SKM-1 treated with dmso at 0.1 percent for 144 hours (cell line): Measurements from ENCODE around the gene KIF25.

Experiments used
- DNase-seq: peaks from one replicate; lab custom pipeline; 2025; ENCODE audit not compliant: unreplicated experiment; lab: John Stamatoyannopoulos, UW

Gene KIF25

DNA sequence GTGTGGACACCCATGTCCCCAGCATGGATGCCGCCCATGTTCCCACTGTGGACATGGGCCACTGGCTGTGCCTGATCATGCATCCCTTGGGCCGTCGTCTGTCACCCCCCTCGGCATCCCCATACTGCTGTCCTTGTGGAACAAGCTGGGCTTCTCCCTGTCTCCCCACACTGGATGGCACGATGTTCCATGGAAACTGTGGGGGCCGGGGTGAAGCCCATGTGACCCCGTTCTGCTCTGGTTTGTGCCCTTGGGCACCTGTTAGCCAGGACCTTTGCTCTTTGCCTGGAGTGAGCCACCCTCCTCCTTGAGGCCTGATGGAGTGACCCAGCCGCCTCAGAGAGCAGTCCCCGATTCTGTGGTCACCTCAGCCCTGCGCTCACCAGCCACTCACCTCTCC, 89.1 kb downstream of the KIF25 start:
- no peak for DNase-seq

DNA sequence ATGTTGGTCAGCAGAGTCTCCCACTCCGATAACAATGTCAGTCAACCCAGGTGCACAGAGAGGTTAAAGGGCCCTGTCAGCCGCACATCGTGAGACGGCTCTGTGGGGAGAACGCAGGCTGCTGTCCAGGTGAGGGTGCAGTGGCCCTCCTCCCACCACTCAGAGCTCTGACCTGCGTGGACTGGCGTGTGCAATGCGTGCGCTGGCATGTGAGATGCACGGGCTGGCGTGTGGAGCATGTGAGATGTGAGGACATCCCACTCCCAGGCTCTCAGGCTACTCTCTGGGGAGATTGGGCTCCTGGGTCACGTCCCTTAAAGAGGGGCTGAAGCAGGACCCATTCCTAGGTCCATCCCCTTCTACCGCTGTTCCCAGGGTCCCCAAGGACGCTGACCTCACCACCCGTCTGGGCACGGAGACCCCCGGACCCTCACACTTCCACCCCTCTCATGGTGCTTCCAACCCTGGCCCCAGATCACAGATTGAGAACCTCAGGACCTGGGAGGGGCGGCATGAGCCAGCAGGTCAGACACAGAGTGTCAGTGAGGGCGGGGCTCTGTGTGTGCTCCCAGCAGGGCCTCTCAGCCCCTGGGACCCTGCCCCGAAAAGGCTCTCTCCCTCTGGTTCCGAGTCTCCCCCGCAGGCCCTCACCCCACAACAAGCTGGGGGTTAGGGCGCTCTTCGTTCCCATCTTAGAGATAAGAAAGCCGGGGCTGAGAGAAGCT, 90.1 kb downstream of the KIF25 start:
- DNase-seq = no peak

DNA sequence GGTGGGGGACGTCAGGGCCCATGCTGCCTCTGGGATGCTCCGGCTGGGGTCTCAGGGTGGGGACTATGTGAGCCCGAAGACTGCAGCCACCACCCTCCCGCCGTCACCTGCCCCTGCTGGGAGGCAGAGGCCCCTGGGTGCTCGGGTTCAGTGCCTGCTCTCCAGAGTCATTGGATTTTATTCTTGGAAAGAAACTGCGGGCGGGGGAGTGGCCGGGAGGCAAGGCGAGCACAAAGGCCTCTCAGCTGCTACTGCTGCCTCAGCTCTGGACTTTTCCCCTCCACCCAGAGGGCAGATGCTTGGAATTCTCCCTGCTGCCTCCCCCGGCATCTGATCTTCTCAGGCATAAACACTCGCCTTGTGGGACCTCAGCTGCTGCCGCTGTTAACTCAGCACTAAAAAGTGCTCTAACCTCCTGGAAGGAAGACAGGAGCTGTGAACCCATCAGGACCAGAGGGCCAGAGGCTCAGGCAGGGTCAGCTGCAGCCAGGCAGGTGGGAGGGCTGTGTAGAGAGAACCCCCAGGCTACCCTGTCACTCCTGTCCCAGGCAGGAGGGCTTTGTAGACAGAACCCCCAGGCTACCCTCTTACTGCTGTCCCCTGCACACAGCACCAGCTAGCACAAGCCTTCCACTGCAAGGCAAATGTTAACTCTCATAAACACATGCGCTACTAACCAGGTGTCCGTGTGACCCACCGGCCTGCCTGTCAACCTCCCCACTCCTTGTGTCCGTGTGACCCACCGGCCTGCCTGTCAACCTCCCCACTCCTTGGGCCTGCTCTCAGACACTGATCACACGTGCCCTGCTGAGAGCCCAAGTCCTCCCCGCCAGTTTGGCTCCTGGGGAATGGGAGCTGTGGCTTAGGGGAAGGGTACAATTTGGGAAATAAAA, 90.9 kb downstream of the KIF25 start:
- DNase-seq = no peak

DNA sequence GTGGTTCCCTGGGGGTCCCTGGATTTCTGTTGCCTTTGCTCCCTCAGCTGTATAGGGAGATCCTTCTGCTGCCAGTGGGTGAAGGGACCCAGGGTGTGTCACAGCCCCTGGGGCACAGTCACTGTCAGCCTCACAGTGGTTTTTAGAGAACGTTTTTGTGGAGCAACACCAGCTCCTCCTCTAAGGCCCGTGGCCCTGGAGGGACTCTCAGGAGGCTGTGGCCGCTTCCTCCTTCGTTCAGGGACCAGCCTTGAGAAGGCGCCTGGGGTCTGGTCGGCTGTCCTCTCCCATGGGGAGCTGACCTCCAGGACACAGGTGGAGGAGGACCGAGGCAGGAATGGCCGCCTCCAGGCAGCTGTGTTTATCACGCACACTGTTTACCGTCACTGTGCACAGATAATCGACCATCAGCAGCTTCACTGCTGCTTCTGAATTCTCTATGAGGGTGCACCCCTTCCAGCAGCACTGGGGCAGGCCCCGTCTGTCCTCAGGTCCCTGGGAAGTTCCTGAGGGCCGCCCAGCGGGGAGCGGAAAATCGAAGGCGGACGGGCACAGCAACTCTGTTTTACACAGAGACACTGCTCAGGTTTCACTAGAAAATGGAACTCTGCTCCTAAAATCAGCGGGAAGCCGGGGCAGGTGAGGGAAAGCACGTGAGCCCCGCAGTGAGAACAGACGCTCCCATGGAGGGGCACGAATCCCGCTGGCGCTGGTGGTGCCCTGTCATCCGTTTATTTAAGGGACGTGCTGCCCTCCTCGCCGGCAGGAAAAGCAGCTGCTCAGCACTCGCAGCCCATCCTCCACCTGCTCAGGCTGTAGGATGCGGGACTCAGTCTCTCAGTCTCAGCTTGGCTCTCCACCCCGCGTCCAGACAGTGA, 92.0 kb downstream of the KIF25 start:
- DNase-seq = no peak

DNA sequence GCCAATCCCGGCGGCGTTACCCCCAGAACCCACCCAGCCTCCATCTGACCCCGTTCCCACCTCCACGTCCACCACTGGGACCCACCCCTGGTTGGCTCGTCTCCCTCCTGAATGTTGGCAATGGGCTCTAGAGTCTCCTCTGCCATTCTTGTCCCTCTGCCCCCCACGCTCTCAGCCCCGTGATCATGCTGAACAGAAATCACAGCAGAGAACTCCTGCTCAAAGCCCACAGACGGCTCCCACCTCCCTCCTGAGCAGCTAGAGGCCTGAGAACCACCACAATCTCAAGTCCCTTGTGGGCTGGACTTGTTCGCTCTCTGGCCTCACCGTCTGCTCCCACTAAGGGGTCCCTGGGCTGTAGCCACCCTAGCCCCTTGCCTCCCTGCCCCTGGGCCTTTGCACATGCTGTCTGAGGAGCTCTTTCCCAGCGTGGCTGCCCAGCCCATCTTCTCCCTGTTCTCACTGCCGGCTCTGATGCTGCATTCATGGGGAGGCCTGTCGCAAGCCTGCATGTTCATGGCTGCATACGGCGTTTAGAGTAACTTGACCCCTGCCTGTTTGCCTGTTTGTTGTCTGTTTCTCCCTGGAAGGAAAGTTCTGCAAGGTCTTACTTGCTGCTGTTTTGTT, 92.7 kb downstream of the KIF25 start:
- DNase-seq = no peak

DNA sequence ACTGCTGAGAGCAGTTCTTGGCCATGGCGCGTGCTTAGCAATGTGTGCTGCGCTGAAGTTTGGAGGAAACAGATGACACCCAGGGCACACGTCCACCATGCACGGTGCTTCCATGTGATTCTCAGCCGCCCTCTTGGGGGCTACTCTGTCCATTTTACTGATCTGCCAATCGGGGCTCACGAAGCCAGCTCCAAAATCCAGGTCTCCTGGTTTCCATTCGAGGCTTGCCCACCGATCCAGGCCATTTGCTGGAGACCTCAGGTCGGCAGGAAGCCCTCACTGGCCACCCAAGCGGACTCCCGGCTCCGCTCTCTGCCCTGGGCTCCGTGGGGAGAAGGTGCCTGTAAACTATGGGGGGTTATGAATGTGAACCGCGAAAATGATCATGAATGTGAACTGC, 93.2 kb downstream of the KIF25 start:
- DNase-seq = no peak

DNA sequence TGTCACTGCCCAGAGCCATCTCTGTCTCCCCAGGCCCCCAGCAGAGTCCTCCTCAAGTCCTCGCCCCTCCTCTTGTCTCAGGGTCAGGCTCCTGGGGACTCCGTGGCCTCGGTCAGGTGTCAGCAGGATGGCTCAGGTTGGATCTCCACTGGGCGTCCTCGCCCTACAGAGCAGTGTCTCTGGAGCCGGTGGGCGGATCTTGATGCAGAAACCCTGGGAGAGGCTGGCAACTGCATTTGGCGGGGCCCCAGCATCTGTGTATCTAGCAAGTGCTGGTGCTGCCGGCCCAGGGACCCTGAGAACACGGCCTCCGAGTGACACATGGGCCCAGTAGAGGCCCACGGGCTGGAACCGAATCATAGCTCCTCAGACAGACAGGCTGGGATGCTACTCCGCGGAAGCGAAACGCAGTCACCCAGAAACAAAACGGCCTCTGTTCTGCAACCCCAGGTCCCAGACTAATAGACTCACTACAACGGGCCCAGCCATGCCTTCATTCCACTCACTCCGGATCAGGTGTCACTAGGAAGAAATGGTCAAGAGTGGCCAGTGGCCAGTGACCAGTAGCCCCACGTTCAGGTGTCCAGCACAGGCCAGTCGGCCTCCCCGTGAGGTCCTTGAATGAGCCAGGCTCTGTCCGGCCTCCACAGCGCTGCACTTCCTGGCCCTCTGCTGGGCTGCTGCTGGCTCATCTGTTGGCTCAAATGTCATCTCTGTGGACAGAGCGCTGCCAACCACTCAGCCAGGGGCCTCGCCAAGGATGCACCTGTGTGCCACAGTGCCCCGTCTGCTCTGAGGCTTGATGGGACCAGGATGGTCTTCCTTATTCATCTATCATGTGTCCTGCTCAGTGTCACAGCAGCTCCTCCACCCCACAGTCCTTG, 94.2 kb downstream of the KIF25 start:
- no peak for DNase-seq

DNA sequence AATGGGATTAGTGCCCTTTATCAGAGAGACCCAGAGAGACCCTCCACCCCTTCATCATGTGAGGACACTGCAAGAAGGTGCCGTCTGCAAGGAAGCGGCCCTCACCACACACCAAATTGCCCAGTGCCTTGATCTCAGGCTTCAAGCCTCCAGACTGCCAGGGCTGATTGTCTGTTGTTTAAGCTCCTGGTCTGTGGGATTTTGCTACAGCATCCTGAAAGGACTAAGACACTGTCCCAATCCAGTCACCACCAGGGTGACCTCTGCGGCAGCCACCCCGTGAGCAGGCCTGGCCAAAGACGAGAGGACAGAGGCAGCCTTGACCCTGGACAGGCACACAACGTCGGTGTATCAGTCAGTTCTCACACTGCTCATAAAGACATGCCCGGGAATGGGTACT, 95.1 kb downstream of the KIF25 start:
- DNase-seq = no peak

DNA sequence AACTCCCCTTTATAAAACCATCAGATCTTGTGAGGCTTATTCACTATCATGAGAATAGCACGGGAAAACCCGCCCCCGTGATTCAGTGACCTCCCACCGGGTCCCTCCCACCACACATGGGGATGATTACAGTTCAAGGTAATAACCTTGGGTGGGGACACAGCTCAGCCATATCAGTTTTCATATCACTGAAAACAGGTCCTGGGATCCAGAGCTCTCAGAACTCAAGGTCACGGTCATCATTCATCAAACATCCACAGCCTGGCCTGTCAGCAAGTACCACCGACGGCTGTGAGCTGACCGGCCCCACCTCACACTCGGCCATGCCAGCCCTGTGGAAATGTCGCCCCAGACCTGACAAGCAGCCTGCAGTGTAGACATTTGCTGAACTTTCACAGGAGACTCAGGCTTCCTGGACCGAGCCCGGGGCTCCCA, 95.6 kb downstream of the KIF25 start:
- no peak for DNase-seq

DNA sequence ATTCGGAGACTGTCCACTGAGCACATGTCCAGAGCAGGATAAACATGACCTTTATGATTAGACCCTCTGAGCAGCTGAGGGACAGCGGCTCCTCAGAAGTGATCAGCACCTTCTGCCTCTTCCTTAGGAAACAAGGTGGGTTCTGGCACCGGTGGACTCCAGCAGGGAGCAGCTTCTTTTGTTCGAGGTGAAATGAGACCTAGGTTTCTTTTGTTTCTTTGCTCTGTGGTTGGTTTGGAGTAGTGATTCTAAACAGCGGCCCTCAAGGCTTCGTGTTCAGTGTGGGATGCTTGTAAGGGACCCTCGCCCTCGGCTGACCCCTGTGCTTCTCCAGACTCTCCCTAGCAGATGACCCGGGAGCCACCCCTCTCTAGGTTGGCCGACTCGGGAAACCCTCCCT, 96.2 kb downstream of the KIF25 start:
- no peak for DNase-seq
